ENCODE data around the gene RND3.

DNA sequence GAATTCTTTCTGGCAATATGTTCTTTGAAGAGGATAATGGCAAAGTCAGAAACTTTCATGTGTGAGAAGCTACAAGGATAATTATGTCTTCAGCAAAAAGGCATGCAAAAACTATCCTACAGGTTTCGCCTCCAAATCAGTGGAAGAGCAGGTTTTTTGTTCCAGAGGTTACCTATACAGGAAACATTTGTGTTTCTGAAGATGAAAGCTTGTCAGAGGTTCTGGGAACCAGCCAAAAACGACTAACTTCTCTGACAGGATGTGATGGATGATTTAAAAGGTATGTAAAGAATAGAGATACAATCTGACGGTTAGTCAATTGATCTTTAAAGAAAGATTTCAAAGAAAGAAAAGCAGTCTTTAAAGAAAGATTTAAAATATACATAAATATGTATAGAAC, 37.6 kb downstream of the RND3 start:
- TF ChIP-seq CTCF (IDR thresholded peaks at IDR 0.05) (no peak), ZFX (IDR thresholded peaks at IDR 0.05; ENCODE audit: borderline replicate concordance) (no peak)

Measured in 22Rv1 (cell line).